Measurements from ENCODE around the gene DENND1C. TPM values are rescaled to one million over a fixed set of nuclear protein-coding genes. Genes with fewer than 3 reads are reported as not detected.

DENND1C gene
- total RNA-seq, 1 experiment from 2014 or later, result 3.5 TPM

DNA sequence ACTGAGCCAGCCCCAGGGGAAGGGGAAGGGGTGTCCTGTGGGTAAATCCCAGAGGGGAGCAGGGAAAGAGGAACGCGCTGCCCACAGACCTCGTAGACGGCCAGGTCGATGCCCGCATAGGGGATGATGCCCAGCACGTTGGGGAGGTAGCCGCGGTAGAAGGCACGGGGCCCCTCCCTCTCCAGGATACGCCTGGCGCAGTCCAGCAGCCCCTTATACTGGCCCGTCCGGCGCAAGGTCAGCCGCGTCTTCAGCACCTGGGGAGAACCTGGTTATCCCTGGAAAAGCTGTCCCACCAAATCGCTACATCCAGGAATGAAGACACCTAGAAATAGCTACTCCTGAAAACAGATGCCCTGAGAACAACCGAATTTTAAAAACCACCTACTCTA is 29.4 kb downstream of the DENND1C start:
- Histone ChIP-seq H3K36me3 (ENCODE audit: control insufficient read depth, insufficient read depth, low read length) (peaks cover 8% of the 10 kb centered on the region), H3K27me3 (replicated peaks; ENCODE audit: control insufficient read depth, insufficient read depth, low read length) (no peaks in the 10 kb centered on the region), H3K4me3 (ENCODE audit: low read depth, low read length) (no peak overlapping the region), H3K9me3 (peaks cover 5% of the 10 kb centered on the region), H3K4me1 (no peaks in the 10 kb centered on the region)
- no TSS peak for BruUV-seq (replicated peaks)
- no peak overlapping the region for H3K27ac Mint-ChIP-seq (ENCODE audit: unreplicated experiment)
- TF ChIP-seq, protein P1, sequence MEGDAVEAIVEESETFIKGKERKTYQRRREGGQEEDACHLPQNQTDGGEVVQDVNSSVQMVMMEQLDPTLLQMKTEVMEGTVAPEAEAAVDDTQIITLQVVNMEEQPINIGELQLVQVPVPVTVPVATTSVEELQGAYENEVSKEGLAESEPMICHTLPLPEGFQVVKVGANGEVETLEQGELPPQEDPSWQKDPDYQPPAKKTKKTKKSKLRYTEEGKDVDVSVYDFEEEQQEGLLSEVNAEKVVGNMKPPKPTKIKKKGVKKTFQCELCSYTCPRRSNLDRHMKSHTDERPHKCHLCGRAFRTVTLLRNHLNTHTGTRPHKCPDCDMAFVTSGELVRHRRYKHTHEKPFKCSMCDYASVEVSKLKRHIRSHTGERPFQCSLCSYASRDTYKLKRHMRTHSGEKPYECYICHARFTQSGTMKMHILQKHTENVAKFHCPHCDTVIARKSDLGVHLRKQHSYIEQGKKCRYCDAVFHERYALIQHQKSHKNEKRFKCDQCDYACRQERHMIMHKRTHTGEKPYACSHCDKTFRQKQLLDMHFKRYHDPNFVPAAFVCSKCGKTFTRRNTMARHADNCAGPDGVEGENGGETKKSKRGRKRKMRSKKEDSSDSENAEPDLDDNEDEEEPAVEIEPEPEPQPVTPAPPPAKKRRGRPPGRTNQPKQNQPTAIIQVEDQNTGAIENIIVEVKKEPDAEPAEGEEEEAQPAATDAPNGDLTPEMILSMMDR (IDR thresholded peaks at IDR 0.05; ENCODE audit: insufficient read depth in 1 of 2, low read depth in 1 of 2, low read length in 1 of 2, severe bottlenecking in 1 of 2, unreplicated experiment in 1 of 2), result no peak
- POLR2A ChIA-PET, result no interaction called here
- CTCF ChIA-PET, result no interaction called here
- intact Hi-C loops (cut with micrococcal nuclease; ENCODE audit: unreplicated experiment), result no loop called here
- H3K36me3 Mint-ChIP-seq (ENCODE audit: insufficient read depth, unreplicated experiment), result peaks cover 60% of the 10 kb centered on the region
- no peak overlapping the region for H3K4me3 Mint-ChIP-seq (ENCODE audit: unreplicated experiment)
- no peak for DNase-seq
- H3K4me1 Mint-ChIP-seq (ENCODE audit: low read depth, unreplicated experiment), result no peaks in the 10 kb centered on the region
- no peaks in the 10 kb centered on the region for H3K27me3 Mint-ChIP-seq (ENCODE audit: insufficient read depth, unreplicated experiment)
- no peaks in the 10 kb centered on the region for H3K9me3 Mint-ChIP-seq (ENCODE audit: unreplicated experiment)

DNA sequence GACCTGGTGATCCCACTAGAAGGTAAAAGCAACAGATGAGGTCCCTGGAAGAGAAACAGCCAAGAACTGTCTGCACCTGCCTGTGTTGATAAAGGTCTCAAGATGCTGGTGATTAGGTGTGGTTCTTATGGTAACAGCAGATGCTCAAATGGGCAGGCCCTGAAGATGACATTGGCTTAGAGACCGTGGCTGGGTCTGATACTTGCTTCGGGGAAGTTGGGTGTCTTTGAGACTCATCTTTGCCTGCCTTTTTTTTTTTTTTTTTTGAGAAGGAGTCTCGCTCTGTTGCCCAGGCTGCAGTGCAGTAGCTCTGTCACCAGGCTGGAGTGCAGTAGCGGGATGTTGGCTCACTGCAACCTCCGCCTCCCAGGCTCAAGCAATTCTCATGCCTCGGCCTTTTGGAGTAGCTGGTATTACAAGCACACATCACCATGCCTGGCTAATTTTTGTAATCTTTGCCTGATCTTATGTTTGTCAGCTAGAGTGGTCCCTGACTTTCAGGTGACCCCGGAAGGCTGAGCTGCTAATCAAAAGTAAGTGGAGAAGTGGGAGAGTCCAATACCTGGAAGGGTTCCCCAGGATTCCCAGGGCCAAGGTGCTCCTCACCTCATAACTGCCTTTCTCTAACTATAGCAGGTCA is 29.9 kb downstream of the DENND1C start:
- no peak for DNase-seq
- Mint-ChIP-seq H3K9me3 (ENCODE audit: unreplicated experiment) (no peaks in the 10 kb centered on the region), H3K27ac (ENCODE audit: unreplicated experiment) (no peak overlapping the region), H3K36me3 (ENCODE audit: insufficient read depth, unreplicated experiment) (peaks cover 59% of the 10 kb centered on the region), H3K4me1 (ENCODE audit: low read depth, unreplicated experiment) (no peaks in the 10 kb centered on the region), H3K4me3 (ENCODE audit: unreplicated experiment) (no peak overlapping the region), H3K27me3 (ENCODE audit: insufficient read depth, unreplicated experiment) (no peaks in the 10 kb centered on the region)
- intact Hi-C loops (cut with micrococcal nuclease; ENCODE audit: unreplicated experiment), result no loop called here
- Histone ChIP-seq H3K27me3 (replicated peaks; ENCODE audit: control insufficient read depth, insufficient read depth, low read length) (no peaks in the 10 kb centered on the region), H3K4me1 (no peaks in the 10 kb centered on the region), H3K4me3 (ENCODE audit: low read depth, low read length) (no peak overlapping the region), H3K36me3 (ENCODE audit: control insufficient read depth, insufficient read depth, low read length) (peaks cover 8% of the 10 kb centered on the region), H3K9me3 (peaks cover 5% of the 10 kb centered on the region)
- TF ChIP-seq, protein P1 (IDR thresholded peaks at IDR 0.05; ENCODE audit: insufficient read depth in 1 of 2, low read depth in 1 of 2, low read length in 1 of 2, severe bottlenecking in 1 of 2, unreplicated experiment in 1 of 2), result no peak
- POLR2A ChIA-PET, result no interaction called here
- CTCF ChIA-PET, result no interaction called here
- BruUV-seq (replicated peaks), result no TSS peak

DNA sequence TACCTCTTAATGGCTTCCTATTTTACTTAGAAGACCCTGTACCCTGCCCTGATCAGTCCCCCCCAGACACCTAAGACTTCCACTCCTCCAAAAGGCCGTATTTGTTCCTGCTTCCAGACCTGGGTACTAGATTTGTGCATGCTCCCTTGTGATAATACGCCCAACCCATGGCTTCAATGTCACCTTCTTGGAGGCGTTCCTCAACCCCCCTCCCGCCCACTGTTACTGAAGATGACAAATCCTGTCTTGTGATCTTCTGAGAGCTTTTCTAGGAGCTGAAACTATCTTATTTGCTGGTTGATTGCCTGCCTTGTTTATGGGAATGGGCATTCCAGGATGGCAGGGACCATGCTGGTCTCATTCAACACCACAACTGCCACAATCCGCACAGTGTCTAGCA is 31.4 kb downstream of the DENND1C start:
- CTCF ChIA-PET, result interaction anchor here (0.6 kb wide), 1 partner anchor 1231 kb away, joined by 3 read pairs; the partner anchor contains the start of gene TRAPPC5
- POLR2A ChIA-PET, result no interaction called here

More for the DNA sequence above, 31.4 kb downstream of the DENND1C start:
- no peaks in the 10 kb centered on the region for H3K4me1 Mint-ChIP-seq (ENCODE audit: low read depth, unreplicated experiment)
- H3K27ac Mint-ChIP-seq (ENCODE audit: unreplicated experiment), result no peak overlapping the region
- peaks cover 6% of the 10 kb centered on the region for H3K36me3 ChIP-seq (ENCODE audit: control insufficient read depth, insufficient read depth, low read length)
- H3K9me3 ChIP-seq, result peaks cover 5% of the 10 kb centered on the region
- no peak overlapping the region for H3K4me3 Mint-ChIP-seq (ENCODE audit: unreplicated experiment)
- no peak for DNase-seq
- H3K27me3 Mint-ChIP-seq (ENCODE audit: insufficient read depth, unreplicated experiment), result no peaks in the 10 kb centered on the region
- no peaks in the 10 kb centered on the region for H3K27me3 ChIP-seq (replicated peaks; ENCODE audit: control insufficient read depth, insufficient read depth, low read length)
- H3K9me3 Mint-ChIP-seq (ENCODE audit: unreplicated experiment), result peaks cover 5% of the 10 kb centered on the region
- TF ChIP-seq, protein P1 (IDR thresholded peaks at IDR 0.05; ENCODE audit: insufficient read depth in 1 of 2, low read depth in 1 of 2, low read length in 1 of 2, severe bottlenecking in 1 of 2, unreplicated experiment in 1 of 2), result no peak
- no TSS peak for BruUV-seq (replicated peaks)
- no peaks in the 10 kb centered on the region for H3K4me1 ChIP-seq
- H3K4me3 ChIP-seq (ENCODE audit: low read depth, low read length), result no peak overlapping the region
- H3K36me3 Mint-ChIP-seq (ENCODE audit: insufficient read depth, unreplicated experiment), result peaks cover 56% of the 10 kb centered on the region
- intact Hi-C loops (cut with micrococcal nuclease; ENCODE audit: unreplicated experiment), result no loop called here

Measured in Caco-2 (cell line).